HG03025 (cell line): ENCODE data around the gene NAA16.
"Not testable (repeated sequence)": the region's sequence is repeated elsewhere in the genome, so short reads cannot be mapped to it uniquely, and the experiment has no call there.

Source experiments
- ATAC-seq: cut with Tn5 transposase; IDR thresholded peaks from one replicate; pipeline ENCODE4 v1.9.1; 2021; ENCODE audit warnings: mild to moderate bottlenecking, moderate library complexity; ENCODE audit not compliant: unreplicated experiment, low FRiP score

NAA16 gene

GRCh38 chr13:41403983-41404382 lies 92.9 kb downstream of the NAA16 start:
- ATAC-seq: no peak

- no peak for ATAC-seq
These were observed 94.3 kb downstream of the NAA16 start for GRCh38 chr13:41405367-41405766.

- ATAC-seq: no peak
These were observed 96.3 kb downstream of the NAA16 start for GRCh38 chr13:41407380-41407779.

- no peak for ATAC-seq
These were observed 97.1 kb downstream of the NAA16 start for GRCh38 chr13:41408121-41408520.

- ATAC-seq: no peak
These were observed 97.7 kb downstream of the NAA16 start for GRCh38 chr13:41408746-41409145.

- ATAC-seq: no peak
These were observed 98.5 kb downstream of the NAA16 start for GRCh38 chr13:41409611-41410010.

GRCh38 chr13:41411060-41411459 lies 100.0 kb downstream of the NAA16 start:
- no peak for ATAC-seq

- no peak for ATAC-seq
These were observed 100.5 kb downstream of the NAA16 start for GRCh38 chr13:41411522-41411921.

GRCh38 chr13:41413872-41414271 lies 102.8 kb downstream of the NAA16 start:
- no peak for ATAC-seq

GRCh38 chr13:41416276-41416675 lies 105.2 kb downstream of the NAA16 start:
- ATAC-seq: no peak

- ATAC-seq: no peak
These were observed 107.0 kb downstream of the NAA16 start for GRCh38 chr13:41418027-41418426.

GRCh38 chr13:41418731-41419130 lies 107.7 kb downstream of the NAA16 start:
- ATAC-seq: no peak

GRCh38 chr13:41419206-41419605 lies 108.1 kb downstream of the NAA16 start:
- no peak for ATAC-seq

- no peak for ATAC-seq
These were observed 109.1 kb downstream of the NAA16 start for GRCh38 chr13:41420146-41420545.

- ATAC-seq: not testable (repeated sequence)
These were observed 110.3 kb downstream of the NAA16 start for GRCh38 chr13:41421330-41421729.

- not testable (repeated sequence) for ATAC-seq
These were observed 110.9 kb downstream of the NAA16 start for GRCh38 chr13:41421983-41422382.

GRCh38 chr13:41423259-41423658 lies 112.2 kb downstream of the NAA16 start:
- not testable (repeated sequence) for ATAC-seq

- ATAC-seq: not testable (repeated sequence)
These were observed 113.6 kb downstream of the NAA16 start for GRCh38 chr13:41424675-41425074.

GRCh38 chr13:41426047-41426446 lies 115.0 kb downstream of the NAA16 start:
- ATAC-seq: no peak
